K562 (cell line): ENCODE measurements around the gene PRTN3. TPM values are rescaled to one million over a fixed set of nuclear protein-coding genes. Genes with fewer than 3 reads are reported as not detected.

Source experiments
- ARID3A ChIP-seq: IDR thresholded peaks from 2 replicates; pipeline ENCODE4 v1.6.1; 2012; ENCODE audit warnings: low read depth, low read length, improper control_type of control experiment, borderline replicate concordance
- BMI1 ChIP-seq: fragments of 150-350 bp; IDR thresholded peaks from 2 replicates; pipeline ENCODE4 v1.6.1; 2014; ENCODE audit warnings: low read length
- CBX8 ChIP-seq: fragments of 200-600 bp; sonication (generic); IDR thresholded peaks from 2 replicates; pipeline ENCODE4 v1.6.1; 2012; ENCODE audit warnings: borderline replicate concordance, mixed run types, low read depth, mild to moderate bottlenecking, moderate library complexity, mixed read lengths, low read length, control low read depth, inconsistent platforms; ENCODE audit not compliant: poor library complexity, severe bottlenecking; ENCODE audit errors: extremely low read depth
- CEBPB ChIP-seq: fragments of 450-650 bp; IDR thresholded peaks from 2 replicates; pipeline ENCODE4 v1.6.1; 2016; ENCODE audit warnings: missing genetic modification characterization, missing compliant biosample characterization
- CTBP1 ChIP-seq: fragments of 450-650 bp; IDR thresholded peaks from 2 replicates; pipeline ENCODE4 v1.6.1; 2016; ENCODE audit warnings: borderline replicate concordance
- ESRRB ChIP-seq: fragments of 250-450 bp; sonication (Bioruptor Pico); IDR thresholded peaks from 2 replicates; pipeline ENCODE4 v1.5.0; 2020; ENCODE audit warnings: mild to moderate bottlenecking, moderate library complexity, borderline replicate concordance
- GTF2B ChIP-seq: IDR thresholded peaks from 2 replicates; pipeline ENCODE4 v1.6.1; 2011; ENCODE audit not compliant: insufficient read length; ENCODE audit errors: extremely low read depth
- ILK ChIP-seq: fragments of 450-650 bp; IDR thresholded peaks from 2 replicates; pipeline ENCODE4 v1.6.1; 2016; ENCODE audit warnings: missing genetic modification characterization, low read depth, mild to moderate bottlenecking, missing compliant biosample characterization, moderate library complexity, borderline replicate concordance
- MAX ChIP-seq: sonication (generic); formaldehyde crosslinking; IDR thresholded peaks from 2 replicates; pipeline ENCODE4 v1.9.0; 2022; ENCODE audit warnings: mild to moderate bottlenecking, missing genetic modification reagents
- MEF2A ChIP-seq: IDR thresholded peaks from 2 replicates; pipeline ENCODE4 v1.6.1; 2011; ENCODE audit warnings: low read depth, mild to moderate bottlenecking, low read length, moderate library complexity; ENCODE audit not compliant: control insufficient read depth
- NBN ChIP-seq: fragments of 450-650 bp; IDR thresholded peaks from 2 replicates; pipeline ENCODE4 v1.6.1; 2016; ENCODE audit warnings: low read depth, mild to moderate bottlenecking
- NR2C1 ChIP-seq, 2 experiments: fragments of 450-650 bp; IDR thresholded peaks; 2 replicates each; pipeline ENCODE4 v1.6.1; 2017; ENCODE audit warnings: mild to moderate bottlenecking in 2 of 2, antibody characterized with exemption in 1 of 2, inconsistent platforms in 1 of 2, missing compliant biosample characterization in 1 of 2, missing genetic modification characterization in 1 of 2
- PHF8 ChIP-seq: fragments of 200-600 bp; sonication (generic); IDR thresholded peaks from 2 replicates; pipeline ENCODE4 v1.6.1; 2012; ENCODE audit warnings: mixed run types, mild to moderate bottlenecking, inconsistent platforms, low read length, moderate library complexity, borderline replicate concordance
- TAF1 ChIP-seq: IDR thresholded peaks from 2 replicates; pipeline ENCODE4 v1.6.1; 2011; ENCODE audit warnings: mild to moderate bottlenecking, low read length, moderate library complexity; ENCODE audit not compliant: insufficient read depth, control insufficient read depth, severe bottlenecking; ENCODE audit errors: extremely low read depth
- TAF15 ChIP-seq: fragments of 200-400 bp; formaldehyde crosslinking; IDR thresholded peaks from 2 replicates; pipeline ENCODE4 v1.6.1; 2017; ENCODE audit warnings: mild to moderate bottlenecking, low read depth, low read length, moderate library complexity
- TAL1 ChIP-seq: fragments of 450-650 bp; IDR thresholded peaks from 2 replicates; pipeline ENCODE4 v1.6.1; 2016; ENCODE audit warnings: mild to moderate bottlenecking
- TBL1XR1 ChIP-seq, 2 experiments: IDR thresholded peaks; 2 replicates each; pipeline ENCODE4 v1.6.1; 2012; ENCODE audit warnings: improper control_type of control experiment in 2 of 2, low read length in 2 of 2, mild to moderate bottlenecking in 1 of 2
- XRCC4 ChIP-seq: IDR thresholded peaks from one replicate; pipeline ENCODE4 v1.6.1; 2011; ENCODE audit not compliant: insufficient read depth, insufficient read length; ENCODE audit errors: extremely low read depth
- ZFP36 ChIP-seq: fragments of 150-350 bp; IDR thresholded peaks from 2 replicates; pipeline ENCODE4 v1.6.1; 2018; ENCODE audit warnings: low read length, low read depth; ENCODE audit not compliant: partially characterized antibody
- ZFPM2 ChIP-seq: fragments of 250-450 bp; sonication (Bioruptor Pico); IDR thresholded peaks from 2 replicates; pipeline ENCODE4 v1.5.1; 2022; ENCODE audit warnings: mild to moderate bottlenecking
- ZNF384 ChIP-seq: IDR thresholded peaks from 2 replicates; pipeline ENCODE4 v1.6.1; 2012; ENCODE audit warnings: low read depth, low read length, improper control_type of control experiment
- ZNF395 ChIP-seq: fragments of 200-800 bp; sonication (Bioruptor generic); IDR thresholded peaks from 2 replicates; pipeline ENCODE4 v1.6.1; 2017; ENCODE audit warnings: missing genetic modification characterization, missing compliant biosample characterization
- polyA plus RNA-seq, 8 experiments: library from polyadenylated mRNA; depleted of rRNA in 4 of 8; stranded (reverse) in 5 of 8; unstranded in 3 of 8; fragments of >200 nt; fragmentation: Nextera tagmentation in 2 of 8; fragmentation: Illumina TruSeq in 1 of 8; extraction: Ambion mirVana in 2 of 8; extraction: Trizol in 1 of 8; gene quantifications; 2 replicates each; pipeline versions ENCODE4 v1.2.1 to v1.2.3, GENCODE V29; 2011 to 2014; ENCODE audit warnings: inconsistent platforms in 1 of 8, missing spikeins in 1 of 8
- total RNA-seq, 7 experiments: library from RNA; depleted of rRNA in 6 of 7; stranded (reverse); fragments of >200 nt in 6 of 7; fragmentation: Illumina TruSeq in 2 of 7; extraction: Trizol in 2 of 7; gene quantifications; 2 replicates each; pipeline versions ENCODE4 v1.2.1 to v1.2.3, GENCODE V29; 2011 to 2021; ENCODE audit warnings: low replicate concordance in 1 of 7

The PRTN3 gene
- total and polyA plus RNA-seq, 9 of the 15 experiments (the other 6 are each of a cell fraction or from before 2014, with no cell fraction given): 0.14 to 0.86 (median 0.43) TPM; not detected in 3

- TF ChIP-seq ZNF395 (CRISPR knock-in tag) (no peak), MEF2A (no peak), CBX8 (no peak), ARID3A (no peak), XRCC4 (no peak), TBL1XR1 (IDR thresholded peaks at IDR 0.05; ENCODE audit: low read length in 2 of 2) (0 out of 4 replicates have a peak, but pooled peaks of 1 of the 2 experiments have one; percentile 25), PHF8 (peak; percentile 21; the same call in 1 of the 2 replicates), NBN (no peak; the same call in 1 of the 2 replicates), BMI1 (no peak), ILK (tag) (no peak), MAX (peak; percentile 98), ZNF384 (no peak), CEBPB (tag) (no peak), GTF2B (no peak), ZFPM2 (CRISPR knock-in tag) (no peak), TAF15 (no peak), TAF1 (peak; percentile 31), NR2C1 (IDR thresholded peaks at IDR 0.05) (no peak), NR2C1 (tag; IDR thresholded peaks at IDR 0.05) (no peak), CTBP1 (peak; percentile 95), TAL1 (no peak), ESRRB (CRISPR knock-in tag) (no peak), ZFP36 (peak; percentile 35)
Observed at GRCh38 chr19:861756-862580, 21.2 kb downstream of the PRTN3 start (continued).
